ENCODE results near the gene FAAH2.
"Not testable (repeated sequence)": the region's sequence is repeated elsewhere in the genome, so short reads cannot be mapped to it uniquely, and the experiment has no call there.

FAAH2 gene, protein sequence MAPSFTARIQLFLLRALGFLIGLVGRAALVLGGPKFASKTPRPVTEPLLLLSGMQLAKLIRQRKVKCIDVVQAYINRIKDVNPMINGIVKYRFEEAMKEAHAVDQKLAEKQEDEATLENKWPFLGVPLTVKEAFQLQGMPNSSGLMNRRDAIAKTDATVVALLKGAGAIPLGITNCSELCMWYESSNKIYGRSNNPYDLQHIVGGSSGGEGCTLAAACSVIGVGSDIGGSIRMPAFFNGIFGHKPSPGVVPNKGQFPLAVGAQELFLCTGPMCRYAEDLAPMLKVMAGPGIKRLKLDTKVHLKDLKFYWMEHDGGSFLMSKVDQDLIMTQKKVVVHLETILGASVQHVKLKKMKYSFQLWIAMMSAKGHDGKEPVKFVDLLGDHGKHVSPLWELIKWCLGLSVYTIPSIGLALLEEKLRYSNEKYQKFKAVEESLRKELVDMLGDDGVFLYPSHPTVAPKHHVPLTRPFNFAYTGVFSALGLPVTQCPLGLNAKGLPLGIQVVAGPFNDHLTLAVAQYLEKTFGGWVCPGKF

DNA sequence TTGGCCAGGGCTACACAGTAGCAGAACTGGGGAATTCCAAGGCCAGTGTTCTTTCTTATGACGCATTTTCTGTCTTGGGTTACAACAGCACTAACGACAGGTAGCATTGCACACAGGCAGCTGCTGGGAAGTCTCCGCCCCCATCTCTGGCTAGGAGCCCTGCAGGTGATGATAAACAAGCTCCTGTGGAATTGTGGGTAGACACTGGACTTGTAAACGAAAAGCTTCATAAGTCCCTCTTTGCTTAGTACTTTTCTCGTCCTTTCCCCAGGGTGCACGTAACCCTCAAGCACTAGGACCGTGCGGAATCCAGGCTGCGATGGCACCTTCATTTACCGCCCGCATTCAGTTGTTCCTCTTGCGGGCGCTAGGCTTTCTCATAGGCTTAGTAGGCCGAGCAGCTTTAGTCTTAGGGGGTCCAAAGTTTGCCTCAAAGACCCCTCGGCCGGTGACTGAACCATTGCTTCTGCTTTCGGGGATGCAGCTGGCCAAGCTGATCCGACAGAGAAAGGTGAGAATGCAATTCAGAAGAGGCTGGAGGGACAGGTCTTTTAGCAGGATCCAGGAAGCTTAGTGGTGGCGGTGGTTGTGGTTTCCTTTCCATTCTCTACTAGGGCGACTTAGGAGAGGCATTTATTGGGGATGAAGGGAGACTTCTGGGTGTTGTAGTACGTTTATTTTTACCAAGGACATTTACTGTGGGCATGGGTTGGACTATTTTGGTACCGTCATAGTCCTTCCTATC, at the start of gene FAAH2:
Gene FAAH2, plus strand, starts transcription at position 200 of the 745 bp plus-strand sequence. Its CDS starts 120 bp downstream, at position 320.
- peak; percentile 74 for DNase-seq

DNA sequence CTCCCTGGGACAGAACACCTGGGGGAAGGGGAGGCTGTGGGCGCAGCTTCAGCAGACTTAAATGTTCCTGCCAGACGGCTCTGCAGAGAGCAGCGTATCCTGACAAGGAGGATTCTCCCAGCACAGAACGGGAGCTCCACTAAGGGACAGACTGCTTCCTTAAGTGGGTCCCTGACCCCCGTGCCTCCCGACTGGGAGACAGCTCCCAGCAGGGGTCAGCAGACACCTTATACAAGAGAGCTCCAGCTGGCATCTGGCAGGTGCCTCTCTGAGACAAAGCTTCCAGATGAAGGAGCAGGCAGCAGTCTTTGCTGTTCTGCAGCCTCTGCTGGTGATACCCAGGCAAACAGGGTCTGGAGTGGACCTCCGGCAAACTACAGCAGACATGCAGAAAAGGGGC, 44.5 kb upstream of the FAAH2 start:
- no peak for DNase-seq

DNA sequence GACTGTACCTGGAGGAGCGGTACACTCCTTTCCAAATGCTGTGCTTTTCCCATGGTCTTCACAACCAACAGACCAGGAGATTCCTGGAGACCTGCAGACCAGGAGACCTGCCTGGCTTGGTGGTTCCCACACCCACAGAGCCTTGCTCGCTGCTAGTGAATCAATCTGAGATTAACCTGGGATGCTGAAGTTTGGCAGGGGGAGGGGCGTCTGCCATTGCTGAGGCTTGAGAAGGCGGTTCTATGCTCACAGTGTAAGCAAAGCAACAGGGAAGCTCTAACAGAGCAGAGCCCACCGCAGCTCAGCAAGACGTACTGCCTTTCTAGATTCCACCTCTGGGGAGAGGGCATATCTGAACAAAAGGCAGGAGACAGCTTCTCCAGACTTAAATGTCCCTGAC, 34.5 kb upstream of the FAAH2 start:
- no peak for DNase-seq

DNA sequence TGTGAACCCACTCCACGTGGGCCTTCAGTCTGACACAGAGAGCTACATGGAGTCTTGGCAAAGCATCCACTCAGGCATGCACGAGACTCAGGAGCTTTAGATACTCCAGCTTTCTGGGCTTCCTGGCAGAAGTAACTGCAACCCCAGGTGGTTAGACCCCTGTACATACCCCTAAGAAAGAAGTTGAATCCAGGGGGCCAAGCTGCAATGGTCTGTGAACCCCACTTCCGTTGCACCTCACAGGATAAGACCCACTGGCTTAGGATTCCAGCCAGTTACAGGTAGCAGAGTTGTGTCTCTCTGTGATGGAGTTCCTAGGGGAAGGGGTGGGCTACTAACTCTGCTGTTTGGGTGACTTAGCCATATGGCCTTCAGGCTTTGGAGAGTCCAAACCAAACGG, 21.4 kb upstream of the FAAH2 start:
- no peak for DNase-seq

DNA sequence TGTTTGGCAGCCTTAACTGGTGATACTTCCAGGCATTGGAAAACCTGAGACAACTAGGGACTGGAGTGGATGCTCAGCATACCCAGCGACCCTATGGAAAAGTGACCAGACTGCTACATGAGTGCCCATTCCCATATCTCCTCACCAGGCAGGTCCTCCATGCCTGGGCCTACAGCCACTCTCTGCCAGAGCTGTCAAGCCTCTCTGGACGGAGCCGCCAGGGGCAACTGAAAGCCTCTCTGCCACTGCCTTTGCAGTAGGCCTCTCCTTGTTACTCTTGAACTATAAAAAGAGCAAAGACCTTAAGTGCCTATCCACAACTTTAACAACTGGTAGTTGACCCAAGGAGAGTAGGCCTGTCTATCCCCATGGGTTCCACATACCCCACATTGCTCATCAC, 20.2 kb upstream of the FAAH2 start:
- DNase-seq, result no peak

DNA sequence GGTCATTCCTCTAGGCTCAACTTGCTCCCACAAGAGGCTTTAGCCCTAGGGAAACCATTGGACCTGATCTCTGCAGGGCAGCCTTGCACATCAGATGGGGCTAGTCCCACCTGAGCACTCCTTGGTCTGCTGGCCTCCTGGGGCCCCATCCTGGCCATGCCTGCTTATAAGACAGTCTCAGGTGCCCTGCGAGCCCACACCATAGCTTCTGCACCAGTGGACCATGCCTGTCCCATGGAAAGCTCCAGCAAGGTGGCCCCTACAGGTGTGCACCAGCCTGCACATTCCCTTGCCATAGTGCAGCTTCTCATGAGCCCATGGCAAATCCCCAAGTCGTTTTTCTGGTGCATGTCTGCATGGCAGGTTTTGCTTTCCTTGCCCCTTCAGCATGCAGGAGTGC, 19.6 kb upstream of the FAAH2 start:
- DNase-seq, result no peak

DNA sequence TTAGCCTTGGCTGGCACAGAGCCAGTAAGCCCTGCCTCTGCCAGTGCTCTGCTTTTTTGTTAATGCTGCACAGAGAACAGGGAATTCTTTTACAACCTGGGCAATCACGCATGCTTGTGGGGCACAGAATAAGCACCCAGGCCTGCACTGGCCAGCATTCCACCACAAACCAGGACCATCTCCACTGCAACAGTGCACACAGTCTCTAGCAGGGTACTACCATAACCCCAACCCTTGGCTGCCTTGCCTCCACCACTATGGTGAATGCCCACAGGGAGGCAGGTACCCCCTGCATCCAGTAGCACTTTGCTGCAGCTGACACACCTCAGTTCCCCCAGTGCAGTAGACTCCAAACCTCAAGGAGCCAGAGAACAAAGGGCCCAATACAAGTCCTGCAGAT, 19.2 kb upstream of the FAAH2 start:
- no peak for DNase-seq

DNA sequence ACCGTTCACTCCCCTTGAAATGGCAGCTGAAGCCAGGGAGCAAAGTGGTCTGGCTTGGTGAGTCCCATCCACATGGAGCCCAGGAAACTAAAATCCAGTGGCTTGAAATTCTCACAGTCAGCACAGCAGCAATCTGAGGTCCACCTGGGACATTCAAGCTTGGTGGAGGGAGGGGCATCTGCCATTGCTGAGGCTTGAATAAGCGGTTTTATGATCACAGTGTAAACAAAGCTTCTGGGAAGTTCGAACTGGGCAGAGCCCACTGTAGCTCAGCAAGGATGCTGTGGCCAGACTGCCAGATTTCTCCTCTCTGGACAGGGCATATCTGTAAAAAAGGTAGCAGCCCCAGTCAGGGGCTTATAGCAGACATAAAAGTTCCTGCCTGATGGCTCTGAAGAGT, 15.5 kb upstream of the FAAH2 start:
- no peak for DNase-seq

DNA sequence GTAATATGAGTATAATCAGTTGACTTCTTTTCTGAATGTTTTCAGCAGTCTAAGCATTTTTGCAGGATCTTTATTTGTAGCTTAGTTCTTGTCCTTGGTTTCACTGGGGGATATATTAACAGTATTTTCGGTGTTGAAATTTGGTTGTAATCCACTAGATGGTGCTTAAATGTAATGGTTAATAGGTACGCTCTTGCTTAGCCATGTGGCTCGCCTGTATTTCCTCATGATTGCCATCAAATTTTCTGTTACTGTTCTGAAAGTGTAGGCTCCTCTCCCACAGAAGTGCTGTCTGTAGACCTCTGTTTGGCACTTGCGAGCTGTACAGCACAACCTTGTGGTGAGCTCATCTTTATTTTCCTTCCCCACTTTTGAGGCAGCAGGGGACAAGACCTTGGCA, 3.9 kb upstream of the FAAH2 start:
- peak; percentile 19 for DNase-seq

DNA sequence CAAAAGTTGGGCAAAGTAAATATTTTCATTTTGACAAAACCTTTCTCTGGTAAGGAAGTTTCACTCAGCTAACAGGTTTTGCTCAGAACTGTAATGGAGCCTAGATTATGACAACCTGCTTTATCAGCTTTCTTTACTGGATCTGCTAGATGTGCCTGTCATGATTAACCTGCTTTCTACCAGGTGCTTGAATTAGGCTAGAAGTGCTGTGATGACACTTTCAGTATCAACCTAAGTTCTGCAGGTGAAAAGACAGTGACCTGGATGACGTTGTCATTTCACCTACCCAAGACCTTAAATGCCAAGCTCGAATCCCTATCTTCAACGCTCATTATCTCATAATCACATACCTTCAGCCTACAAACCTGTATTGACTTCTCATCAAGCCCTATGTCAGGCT, 1.5 kb upstream of the FAAH2 start:
- no peak for DNase-seq

DNA sequence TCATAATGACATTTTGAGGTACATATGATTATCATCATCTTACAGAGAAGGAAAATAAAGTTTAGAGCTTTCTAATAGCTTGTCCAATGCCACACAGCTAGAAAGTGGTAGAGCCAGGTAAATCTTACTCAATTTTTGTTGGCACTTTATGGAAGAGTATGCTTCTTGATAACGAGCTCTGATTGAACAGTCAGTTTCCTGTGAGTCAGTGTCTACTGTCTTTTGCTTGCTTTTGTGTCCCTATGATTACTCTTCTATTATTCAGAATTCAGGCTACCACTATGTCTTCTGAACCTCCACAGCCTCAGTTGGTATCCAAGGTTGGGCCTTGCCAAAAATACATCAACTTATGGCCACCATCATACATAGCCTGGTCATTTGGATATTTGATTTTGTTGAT, 2.6 kb downstream of the FAAH2 start:
- no peak for DNase-seq

DNA sequence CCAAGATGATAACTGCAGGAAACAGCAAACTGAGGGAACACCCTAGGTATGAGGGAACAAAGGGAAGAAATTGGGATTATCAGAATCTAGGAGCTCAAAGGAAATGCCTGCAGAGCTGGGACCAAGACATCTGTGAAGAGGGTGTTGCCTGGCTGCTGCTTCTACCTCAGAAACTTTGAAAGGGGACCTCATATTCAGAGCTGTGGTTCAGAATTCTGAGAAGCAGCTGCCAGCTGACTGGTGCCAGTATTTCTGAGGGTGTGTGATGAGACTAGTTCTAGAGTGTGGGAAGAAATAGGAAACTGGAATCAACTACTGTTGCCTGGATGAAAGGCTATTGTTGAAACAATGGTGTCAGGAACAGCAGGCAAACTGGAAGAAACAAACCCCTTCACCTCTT, 8.5 kb downstream of the FAAH2 start:
- DNase-seq, result no peak

DNA sequence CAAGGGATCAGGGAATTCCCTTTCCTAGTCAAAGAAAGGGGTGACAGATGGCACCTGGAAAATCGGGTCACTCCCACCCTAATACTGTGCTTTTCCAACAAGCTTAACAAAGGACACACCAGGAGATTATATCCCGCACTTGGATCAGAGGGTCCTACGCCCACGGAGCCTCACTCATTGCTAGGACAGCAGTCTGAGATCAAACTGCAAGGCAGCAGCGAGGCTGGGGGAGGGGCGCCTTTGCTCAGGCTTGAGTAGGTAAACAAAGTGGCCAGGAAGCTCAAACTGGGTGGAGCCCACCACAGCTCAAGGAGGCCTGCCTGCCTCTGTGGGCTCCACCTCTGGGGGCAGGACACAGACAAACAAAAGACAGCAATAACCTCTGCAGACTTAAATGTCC, 9.2 kb downstream of the FAAH2 start:
- not testable (repeated sequence) for DNase-seq

DNA sequence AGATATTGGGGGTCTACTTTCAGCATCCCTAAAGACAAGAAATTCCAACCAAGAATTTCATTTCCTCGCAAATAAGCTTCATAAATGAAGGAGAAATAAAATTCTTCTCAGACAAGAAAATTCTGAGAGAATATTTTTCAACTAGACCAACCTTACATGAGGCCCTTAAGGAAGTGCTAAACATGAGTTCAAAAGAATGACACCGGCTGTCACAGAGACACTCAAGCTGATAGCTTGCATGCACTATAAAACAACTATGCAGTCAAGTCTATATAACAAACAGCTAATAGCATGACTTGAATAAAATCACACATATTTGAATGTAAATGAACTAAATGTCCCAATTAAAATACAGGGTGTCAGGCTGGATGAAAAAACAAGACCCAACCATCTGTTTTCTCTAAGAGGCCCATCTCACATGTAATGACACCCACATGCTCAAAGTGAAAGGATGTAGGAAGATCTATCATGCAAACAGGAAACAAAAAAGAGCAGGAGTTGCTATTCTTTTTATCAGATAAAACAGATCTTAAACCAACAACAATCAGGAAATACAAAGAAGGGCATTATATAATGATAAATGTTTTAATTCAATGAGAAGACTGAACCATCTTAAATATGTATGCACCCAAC, 27.2 kb downstream of the FAAH2 start:
- DNase-seq, result no peak

DNA sequence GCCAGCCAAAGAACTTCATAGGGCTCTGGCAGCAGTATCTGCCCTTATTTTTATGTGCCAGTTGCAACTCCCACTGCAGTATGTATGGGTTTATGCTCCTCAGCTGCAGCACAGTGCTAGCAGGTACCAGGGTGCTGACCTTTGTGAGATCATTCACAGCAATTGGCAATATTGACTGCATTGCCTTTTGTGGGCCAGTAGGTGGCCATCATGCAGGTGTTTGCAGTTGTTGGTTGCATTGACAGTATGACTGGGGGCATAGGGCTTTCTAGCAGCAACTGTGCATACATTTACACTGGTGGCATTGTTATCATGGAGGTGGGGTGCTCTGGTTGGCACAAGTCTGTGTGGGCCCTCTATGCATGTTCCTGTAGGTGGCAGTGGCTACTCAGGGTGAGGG, 42.5 kb downstream of the FAAH2 start:
- DNase-seq, result no peak

DNA sequence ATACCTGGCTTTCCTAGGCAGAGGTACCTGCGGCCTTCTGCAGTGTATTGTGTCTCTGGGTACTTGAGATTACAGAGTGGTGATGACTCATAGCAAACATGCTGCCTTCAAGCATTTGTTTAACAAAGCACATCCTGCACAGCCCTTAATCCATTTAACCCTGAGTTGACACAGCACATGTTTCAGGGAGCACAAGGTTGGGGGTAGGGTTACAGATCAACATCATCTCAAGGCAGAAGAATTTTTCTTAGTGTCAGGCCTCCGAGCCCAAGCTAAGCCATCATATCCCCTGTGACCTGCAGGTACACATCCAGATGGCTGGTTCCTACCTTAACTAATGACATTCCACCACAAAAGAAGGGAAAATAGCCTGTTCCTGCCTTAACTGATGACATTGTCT, 49.3 kb downstream of the FAAH2 start:
- DNase-seq, result not testable (repeated sequence)

DNA sequence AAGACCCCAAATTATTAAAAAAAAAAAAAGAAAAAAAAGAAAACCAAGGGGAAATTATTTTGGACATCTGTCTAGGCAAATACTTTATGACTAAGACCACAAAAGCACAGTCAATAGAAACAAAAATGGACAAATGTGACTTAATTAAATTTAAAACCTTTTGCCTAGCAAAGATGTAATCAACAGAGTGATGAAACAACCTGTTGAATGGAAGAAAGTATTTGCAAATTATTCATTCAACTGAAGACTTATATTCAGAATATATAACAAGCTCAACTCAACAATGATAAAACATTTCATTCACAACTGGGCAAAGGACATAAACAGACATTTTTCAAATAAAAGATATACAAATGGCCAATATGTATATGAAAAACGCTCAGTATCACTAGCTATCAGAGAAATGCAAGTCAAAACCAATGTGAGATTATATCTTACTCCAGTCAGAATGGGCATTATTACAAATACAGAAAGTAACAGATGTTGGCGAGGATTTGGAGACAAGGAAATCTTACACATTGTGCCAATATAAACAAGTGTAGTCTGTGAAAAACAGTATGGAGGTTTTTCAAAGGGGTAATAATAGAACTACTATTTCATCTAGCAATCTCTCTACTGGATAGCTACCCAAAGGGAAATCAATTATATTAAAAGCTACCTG, 67.1 kb downstream of the FAAH2 start:
- no peak for DNase-seq

DNA sequence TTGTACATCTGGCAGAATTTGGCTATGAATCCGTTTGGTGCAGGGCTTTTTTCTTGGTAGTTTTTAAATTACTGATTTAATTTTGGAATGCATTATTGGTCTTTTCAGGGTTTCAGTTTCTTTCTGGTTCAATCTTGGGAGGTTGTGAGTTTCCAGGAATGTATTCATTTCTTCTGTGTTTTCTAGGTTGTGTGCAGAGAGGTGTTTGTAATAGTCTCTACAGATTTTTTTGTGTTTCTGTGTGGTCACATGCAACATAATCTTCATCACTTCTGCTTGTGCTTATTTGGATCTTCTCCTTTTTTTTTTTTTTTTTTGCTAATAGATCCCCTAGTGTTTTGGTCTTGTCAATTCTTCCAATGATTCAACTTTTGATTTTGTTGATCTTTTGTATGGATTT, 77.6 kb downstream of the FAAH2 start:
- DNase-seq, result no peak

DNA sequence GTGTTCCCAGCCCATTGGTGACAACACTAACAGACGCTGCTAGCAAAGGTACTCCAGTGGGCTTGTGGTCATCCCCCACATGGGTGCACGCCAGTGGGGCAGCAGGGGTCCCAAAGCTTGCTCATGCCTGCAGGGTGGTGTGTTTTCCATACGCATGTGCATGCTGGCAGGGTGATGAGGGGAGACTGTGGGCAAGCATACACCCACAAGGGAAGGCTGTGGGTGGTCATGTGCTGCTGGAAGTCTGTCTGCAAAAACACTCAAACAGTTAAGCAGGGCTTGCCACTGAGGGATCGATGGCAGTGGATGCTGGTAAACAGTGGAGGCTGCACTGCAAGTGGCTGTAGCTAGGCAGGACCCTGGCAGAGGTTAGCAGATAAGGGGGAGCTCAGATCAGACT, 79.9 kb downstream of the FAAH2 start:
- no peak for DNase-seq

DNA sequence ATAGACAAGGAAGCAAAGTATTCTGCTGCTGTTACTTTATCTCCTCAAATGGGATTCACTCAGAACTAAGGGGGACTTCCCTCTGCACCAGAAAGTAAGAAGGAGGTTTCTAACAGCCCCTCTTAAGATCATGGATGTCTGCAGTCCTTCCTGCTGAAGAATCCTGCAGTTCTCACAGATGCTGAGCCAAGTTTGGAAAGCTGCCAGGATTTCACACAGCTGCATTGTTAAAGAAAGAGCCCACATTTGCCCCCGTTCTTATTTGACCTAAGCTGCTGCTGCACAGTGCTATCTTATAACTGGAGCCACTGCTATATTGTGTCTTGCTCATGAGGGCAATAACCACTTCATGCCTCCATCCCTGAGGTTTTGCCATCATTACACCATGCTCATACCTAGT, 81.1 kb downstream of the FAAH2 start:
- no peak for DNase-seq

DNA sequence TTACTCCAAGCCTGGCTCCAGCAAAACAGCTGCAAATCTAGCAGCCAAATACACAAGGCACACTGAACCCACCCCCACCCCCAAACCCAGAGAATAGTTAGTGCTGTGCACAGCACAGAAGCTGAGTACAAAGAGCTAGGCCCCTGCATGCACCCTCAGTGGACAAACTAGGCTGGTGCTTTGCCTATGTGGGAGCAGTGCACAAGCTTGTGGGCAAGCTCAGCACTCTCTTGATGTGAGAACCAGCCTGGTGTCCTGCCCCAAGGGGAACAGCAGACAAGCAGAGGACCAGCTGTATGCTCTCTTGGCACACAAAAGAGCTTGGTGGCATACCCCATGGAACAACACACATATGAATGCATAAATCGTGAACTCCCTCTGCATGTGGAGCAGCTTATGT, 81.7 kb downstream of the FAAH2 start:
- DNase-seq, result no peak

DNA sequence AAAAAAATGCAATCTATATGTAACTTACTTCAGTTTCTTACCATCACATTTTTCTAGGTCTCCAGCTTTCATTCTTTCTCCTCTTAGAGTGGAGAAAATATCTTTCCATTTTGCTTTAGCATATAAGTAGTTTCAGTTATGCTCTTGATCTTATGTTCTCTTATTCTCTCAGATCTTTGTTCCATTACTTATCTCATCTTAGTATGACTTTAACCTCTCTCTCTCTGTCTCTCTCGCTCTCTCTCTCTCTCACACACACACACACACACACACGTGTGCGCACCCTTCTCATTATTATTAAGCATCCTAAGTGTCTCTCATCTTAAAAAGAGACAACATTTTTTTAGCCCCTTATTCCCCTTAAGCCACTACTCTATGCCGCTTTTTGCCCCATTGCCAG, 92.8 kb downstream of the FAAH2 start:
- no peak for DNase-seq

All from NCI-H2171 treated with DMSO at 0.1 percent for 48 hours (cell line).